Neural crest cell (in vitro differentiated cells): ENCODE data around the gene TSG101. TPM values are rescaled to one million over a fixed set of nuclear protein-coding genes. Genes with fewer than 3 reads are reported as not detected.

ENCODE experiments used
- DNase-seq: peaks from one replicate; pipeline ENCODE4 v3.0.0; 2021; ENCODE audit warnings: low read depth, mixed read lengths, low spot score
- H3K27ac Mint-ChIP-seq: one replicate; pipeline ENCODE4 v1.8.0; 2021; ENCODE audit warnings: mild to moderate bottlenecking, mixed read lengths; ENCODE audit not compliant: unreplicated experiment
- H3K27me3 Mint-ChIP-seq: 2 replicates; pipeline ENCODE4 v1.8.0; 2021; ENCODE audit warnings: low read depth, mild to moderate bottlenecking, mixed read lengths
- H3K36me3 Mint-ChIP-seq: 2 replicates; pipeline ENCODE4 v1.8.0; 2021; ENCODE audit warnings: low read depth, mild to moderate bottlenecking, mixed read lengths
- H3K4me1 Mint-ChIP-seq: 2 replicates; pipeline ENCODE4 v1.8.0; 2021; ENCODE audit warnings: mixed read lengths
- H3K4me3 Mint-ChIP-seq: one replicate; pipeline ENCODE4 v1.8.0; 2021; ENCODE audit warnings: mild to moderate bottlenecking, mixed read lengths
- H3K9me3 Mint-ChIP-seq: 2 replicates; pipeline ENCODE4 v1.8.0; 2021; ENCODE audit warnings: mixed read lengths
- total RNA-seq: library from RNA; stranded (reverse); gene quantifications from 2 replicates; pipeline ENCODE4 v1.2.1, GENCODE V29; 2021
- TF ChIP-seq, protein P1 (sequence below): fragments of 200-600 bp; sonication (generic); conservative IDR thresholded peaks from 2 replicates; pipeline ENCODE4 v1.5.0; 2021; ENCODE audit warnings: antibody characterized with exemption, mild to moderate bottlenecking

TSG101 gene
- total RNA-seq, 1 donor from 2014 or later, result 45.8 TPM

DNA sequence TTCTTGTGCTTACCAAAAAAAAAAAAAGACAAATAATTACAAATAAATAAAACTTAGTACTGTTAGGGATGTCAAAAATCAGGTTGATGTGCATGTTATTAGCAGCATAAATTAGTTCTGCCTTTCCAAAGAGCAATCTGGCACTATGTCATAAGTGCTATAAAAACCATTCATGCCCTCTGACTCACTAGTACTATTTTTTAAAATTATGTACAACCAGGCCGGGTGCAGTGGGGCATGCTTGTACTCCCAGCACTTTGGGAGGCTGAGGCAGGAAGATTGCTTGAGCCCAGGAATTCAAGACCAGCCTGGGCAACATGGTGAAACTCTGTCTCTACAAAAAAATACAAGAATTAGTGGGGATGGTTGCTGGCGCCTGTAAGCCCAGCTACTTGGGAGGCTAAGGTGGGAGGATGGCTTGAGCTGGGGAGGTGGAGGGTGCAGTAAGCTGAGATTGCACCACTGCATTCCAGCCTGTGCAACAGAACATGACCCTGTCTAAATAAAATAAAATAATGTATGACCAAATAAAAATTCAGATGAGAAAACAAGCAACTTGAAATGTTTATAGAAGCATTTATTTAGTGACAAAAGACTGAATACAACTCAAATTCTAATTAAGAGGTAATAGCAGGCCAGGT, 36.5 kb upstream of the TSG101 start:
- H3K9me3 Mint-ChIP-seq, result no peaks in the 10 kb centered on the region
- H3K4me1 Mint-ChIP-seq, result no peaks in the 10 kb centered on the region

DNA sequence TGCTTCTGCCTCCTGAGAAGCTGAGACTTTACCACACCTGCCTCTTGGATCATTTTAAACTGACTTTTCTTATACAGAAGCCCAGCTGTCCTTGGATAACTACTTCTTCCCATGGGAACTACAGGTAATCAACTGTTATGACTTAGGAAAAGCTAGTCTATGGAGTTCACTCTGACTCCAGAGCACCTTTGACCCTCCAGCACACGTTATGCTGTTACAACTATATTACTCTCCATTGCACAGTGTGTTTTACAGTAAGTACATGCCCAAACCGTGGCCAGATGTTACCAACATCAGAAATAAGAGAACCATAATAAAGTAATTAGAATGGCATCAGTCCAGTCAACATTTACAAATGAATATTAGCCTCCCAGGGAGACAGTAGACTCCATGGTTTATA, 21.3 kb upstream of the TSG101 start:
- TF ChIP-seq, protein P1, sequence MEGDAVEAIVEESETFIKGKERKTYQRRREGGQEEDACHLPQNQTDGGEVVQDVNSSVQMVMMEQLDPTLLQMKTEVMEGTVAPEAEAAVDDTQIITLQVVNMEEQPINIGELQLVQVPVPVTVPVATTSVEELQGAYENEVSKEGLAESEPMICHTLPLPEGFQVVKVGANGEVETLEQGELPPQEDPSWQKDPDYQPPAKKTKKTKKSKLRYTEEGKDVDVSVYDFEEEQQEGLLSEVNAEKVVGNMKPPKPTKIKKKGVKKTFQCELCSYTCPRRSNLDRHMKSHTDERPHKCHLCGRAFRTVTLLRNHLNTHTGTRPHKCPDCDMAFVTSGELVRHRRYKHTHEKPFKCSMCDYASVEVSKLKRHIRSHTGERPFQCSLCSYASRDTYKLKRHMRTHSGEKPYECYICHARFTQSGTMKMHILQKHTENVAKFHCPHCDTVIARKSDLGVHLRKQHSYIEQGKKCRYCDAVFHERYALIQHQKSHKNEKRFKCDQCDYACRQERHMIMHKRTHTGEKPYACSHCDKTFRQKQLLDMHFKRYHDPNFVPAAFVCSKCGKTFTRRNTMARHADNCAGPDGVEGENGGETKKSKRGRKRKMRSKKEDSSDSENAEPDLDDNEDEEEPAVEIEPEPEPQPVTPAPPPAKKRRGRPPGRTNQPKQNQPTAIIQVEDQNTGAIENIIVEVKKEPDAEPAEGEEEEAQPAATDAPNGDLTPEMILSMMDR, result no peak
- no peaks in the 10 kb centered on the region for H3K27me3 Mint-ChIP-seq
- peaks cover 8% of the 10 kb centered on the region for H3K4me1 Mint-ChIP-seq
- DNase-seq, result no peak
- H3K27ac Mint-ChIP-seq, result no peak overlapping the region
- no peaks in the 10 kb centered on the region for H3K36me3 Mint-ChIP-seq
- H3K4me3 Mint-ChIP-seq, result no peak overlapping the region
- no peaks in the 10 kb centered on the region for H3K9me3 Mint-ChIP-seq

More for the DNA sequence above, 36.5 kb upstream of the TSG101 start:
- Mint-ChIP-seq H3K4me3 (no peak overlapping the region), H3K27me3 (no peaks in the 10 kb centered on the region), H3K36me3 (no peaks in the 10 kb centered on the region), H3K27ac (no peak overlapping the region)
- TF ChIP-seq, protein P1, result no peak
- no peak for DNase-seq

DNA sequence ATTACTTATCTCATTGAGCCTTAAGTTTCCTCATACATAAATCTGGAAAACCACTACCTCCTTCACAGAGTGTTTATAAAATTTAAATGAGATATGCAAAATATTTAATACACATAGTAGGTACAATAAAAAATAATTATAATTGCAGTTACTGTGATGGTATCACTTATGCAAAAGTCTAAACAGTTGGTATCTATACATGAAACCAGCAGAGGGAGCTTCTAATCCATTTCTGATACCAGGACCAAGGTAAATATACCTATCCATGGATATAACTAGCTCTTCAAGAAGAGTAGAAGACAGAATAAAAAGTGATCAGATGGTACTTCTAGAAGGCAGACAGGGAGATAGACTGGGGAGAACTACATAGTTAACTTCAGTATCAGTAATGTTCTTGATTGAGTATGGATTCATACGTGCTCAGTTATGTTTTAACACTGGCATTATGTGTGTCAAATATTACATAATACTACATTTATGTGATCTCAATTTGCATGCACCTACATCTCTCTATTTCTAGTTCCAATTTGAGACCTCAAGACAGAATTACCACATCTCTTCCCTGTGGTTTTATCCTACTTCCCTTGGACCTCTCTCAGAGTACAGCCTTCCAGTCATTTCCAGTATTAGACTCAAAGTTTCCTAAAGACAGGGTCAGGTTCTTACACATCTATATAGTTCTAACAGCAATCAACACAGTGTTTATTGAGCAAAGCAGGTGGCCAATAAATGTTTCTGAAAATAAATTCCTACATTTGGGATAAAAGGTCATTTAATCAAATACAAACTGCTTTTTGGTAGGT, 13.7 kb upstream of the TSG101 start:
- Mint-ChIP-seq H3K4me3 (no peak overlapping the region), H3K36me3 (no peaks in the 10 kb centered on the region), H3K4me1 (peaks cover 20% of the 10 kb centered on the region), H3K27me3 (no peaks in the 10 kb centered on the region), H3K9me3 (no peaks in the 10 kb centered on the region), H3K27ac (no peak overlapping the region)
- no peak for DNase-seq
- TF ChIP-seq, protein P1, result peak; percentile 67

DNA sequence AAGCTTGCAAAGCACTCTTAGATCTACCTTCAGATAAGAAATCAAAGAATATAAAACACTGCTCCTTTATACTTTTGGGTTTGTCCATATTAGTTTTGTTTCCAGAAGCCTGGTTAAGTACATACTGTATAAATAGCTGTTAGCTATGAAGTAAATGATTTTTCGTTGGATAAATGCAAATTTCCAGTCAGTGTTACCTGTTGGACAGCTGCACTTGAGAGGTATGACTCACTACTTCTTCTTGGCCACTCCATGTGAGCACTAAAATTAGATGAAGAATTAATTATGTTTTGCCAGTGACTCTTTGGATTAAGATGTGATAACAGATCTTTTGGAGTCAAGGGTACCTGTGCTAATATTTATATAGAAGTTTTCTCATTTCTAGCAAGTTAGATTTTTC, 9.5 kb upstream of the TSG101 start:
- TF ChIP-seq, protein P1, result no peak
- no peaks in the 10 kb centered on the region for H3K9me3 Mint-ChIP-seq
- DNase-seq, result no peak
- H3K4me3 Mint-ChIP-seq, result no peak overlapping the region
- no peaks in the 10 kb centered on the region for H3K36me3 Mint-ChIP-seq
- H3K27ac Mint-ChIP-seq, result no peak overlapping the region
- peaks cover under 1% of the 10 kb centered on the region for H3K4me1 Mint-ChIP-seq
- no peaks in the 10 kb centered on the region for H3K27me3 Mint-ChIP-seq

DNA sequence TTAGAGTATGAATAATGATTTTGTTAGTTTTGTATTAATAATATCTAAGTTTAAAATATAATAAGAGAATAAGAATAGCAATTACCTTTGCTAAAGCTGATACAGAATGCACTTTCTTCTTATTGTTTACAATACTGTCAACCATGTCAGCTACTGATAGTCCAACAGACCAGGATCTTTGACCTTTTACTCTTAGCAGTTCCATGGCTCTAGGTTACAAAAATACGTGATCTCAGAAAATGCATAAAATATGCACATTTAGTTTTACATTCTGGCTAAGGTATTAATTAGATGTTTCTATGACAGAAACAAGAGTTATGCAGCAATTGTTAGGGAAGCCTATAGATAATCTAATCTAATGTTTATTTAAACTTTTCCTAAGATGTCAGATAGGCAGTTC, 7.5 kb upstream of the TSG101 start:
- Mint-ChIP-seq H3K4me3 (no peak overlapping the region), H3K27me3 (no peaks in the 10 kb centered on the region), H3K9me3 (no peaks in the 10 kb centered on the region), H3K27ac (no peak overlapping the region), H3K4me1 (no peaks in the 10 kb centered on the region), H3K36me3 (no peaks in the 10 kb centered on the region)
- TF ChIP-seq, protein P1, result no peak
- DNase-seq, result no peak
